Progenitor cell of endocrine pancreas (in vitro differentiated cells): ENCODE data around the gene NUDT13. TPM values are rescaled to one million over a fixed set of nuclear protein-coding genes. Genes with fewer than 3 reads are reported as not detected.

Experiments used
- DNase-seq: peaks from one replicate; pipeline ENCODE4 v3.0.0; 2021; ENCODE audit warnings: low spot score; ENCODE audit not compliant: unreplicated experiment
- H3K27ac Mint-ChIP-seq: 2 replicates; pipeline ENCODE4 v1.8.0; 2021; ENCODE audit warnings: mild to moderate bottlenecking, moderate library complexity, mixed read lengths
- H3K27me3 Mint-ChIP-seq: 2 replicates; pipeline ENCODE4 v1.8.0; 2021; ENCODE audit warnings: mixed read lengths
- H3K36me3 Mint-ChIP-seq: 2 replicates; pipeline ENCODE4 v1.8.0; 2022; ENCODE audit warnings: mixed read lengths; ENCODE audit not compliant: insufficient read depth
- H3K4me1 Mint-ChIP-seq: 2 replicates; pipeline ENCODE4 v1.8.0; 2021; ENCODE audit warnings: low read depth, mixed read lengths
- H3K4me3 Mint-ChIP-seq: 2 replicates; pipeline ENCODE4 v1.8.0; 2021; ENCODE audit warnings: low read depth, mild to moderate bottlenecking, moderate library complexity, mixed read lengths
- H3K9me3 Mint-ChIP-seq: 2 replicates; pipeline ENCODE4 v1.8.0; 2021; ENCODE audit warnings: low read depth, mixed read lengths
- total RNA-seq: library from RNA; stranded (reverse); gene quantifications from 2 replicates; pipeline ENCODE4 v1.2.1, GENCODE V29; 2021
- TF ChIP-seq, protein P1 (sequence below): fragments of 200-600 bp; sonication (generic); IDR thresholded peaks from one replicate; pipeline ENCODE4 v1.5.0; 2021; ENCODE audit warnings: antibody characterized with exemption, mild to moderate bottlenecking; ENCODE audit not compliant: unreplicated experiment

NUDT13 gene
- total RNA-seq, 1 donor from 2014 or later, result 3.7 TPM

DNA sequence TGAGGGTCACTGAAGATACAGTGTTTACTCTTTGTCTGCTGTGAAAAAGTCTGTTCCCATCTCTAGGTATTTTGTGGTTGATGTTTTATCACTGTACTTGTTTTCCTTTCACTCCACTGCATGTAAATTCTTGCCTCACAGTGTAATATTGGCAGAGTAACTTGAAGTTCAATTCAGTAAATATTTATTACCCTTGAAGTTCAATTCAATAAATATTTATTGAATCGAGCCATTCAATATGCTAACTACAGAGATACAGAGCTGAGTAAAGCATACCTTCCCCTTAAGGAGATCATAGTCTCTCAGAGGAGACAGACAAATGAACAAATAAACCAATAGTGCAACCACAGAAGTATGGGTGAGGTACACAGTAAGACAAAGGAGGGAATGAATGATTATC, 9.2 kb downstream of the NUDT13 start:
- TF ChIP-seq, protein P1, sequence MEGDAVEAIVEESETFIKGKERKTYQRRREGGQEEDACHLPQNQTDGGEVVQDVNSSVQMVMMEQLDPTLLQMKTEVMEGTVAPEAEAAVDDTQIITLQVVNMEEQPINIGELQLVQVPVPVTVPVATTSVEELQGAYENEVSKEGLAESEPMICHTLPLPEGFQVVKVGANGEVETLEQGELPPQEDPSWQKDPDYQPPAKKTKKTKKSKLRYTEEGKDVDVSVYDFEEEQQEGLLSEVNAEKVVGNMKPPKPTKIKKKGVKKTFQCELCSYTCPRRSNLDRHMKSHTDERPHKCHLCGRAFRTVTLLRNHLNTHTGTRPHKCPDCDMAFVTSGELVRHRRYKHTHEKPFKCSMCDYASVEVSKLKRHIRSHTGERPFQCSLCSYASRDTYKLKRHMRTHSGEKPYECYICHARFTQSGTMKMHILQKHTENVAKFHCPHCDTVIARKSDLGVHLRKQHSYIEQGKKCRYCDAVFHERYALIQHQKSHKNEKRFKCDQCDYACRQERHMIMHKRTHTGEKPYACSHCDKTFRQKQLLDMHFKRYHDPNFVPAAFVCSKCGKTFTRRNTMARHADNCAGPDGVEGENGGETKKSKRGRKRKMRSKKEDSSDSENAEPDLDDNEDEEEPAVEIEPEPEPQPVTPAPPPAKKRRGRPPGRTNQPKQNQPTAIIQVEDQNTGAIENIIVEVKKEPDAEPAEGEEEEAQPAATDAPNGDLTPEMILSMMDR, result no peak
- DNase-seq, result no peak
- H3K27ac Mint-ChIP-seq, result no peak overlapping the region
- H3K4me1 Mint-ChIP-seq, result peaks cover 9% of the 10 kb centered on the region
- H3K4me3 Mint-ChIP-seq, result no peak overlapping the region
- no peaks in the 10 kb centered on the region for H3K9me3 Mint-ChIP-seq
- H3K36me3 Mint-ChIP-seq, result peaks cover 5% of the 10 kb centered on the region
- H3K27me3 Mint-ChIP-seq, result no peaks in the 10 kb centered on the region

DNA sequence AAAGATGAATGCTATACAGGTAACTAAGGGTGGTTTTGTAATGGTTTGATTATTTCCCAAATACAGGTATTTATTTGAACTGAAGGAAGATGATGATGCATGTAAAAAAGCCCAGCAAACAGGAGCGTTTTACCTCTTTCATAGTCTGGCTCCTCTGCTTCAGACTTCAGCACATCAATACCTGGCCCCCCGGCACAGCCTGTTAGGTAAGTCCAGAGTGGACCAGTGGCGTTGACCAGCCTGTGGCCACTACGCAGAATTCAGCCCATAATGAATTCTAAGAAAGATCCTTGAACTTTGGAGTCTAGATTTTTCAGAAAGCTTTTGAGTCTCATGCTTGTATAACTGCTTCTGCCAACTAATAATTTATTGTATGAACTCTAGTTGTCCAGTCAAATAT, 9.7 kb downstream of the NUDT13 start:
- H3K4me3 Mint-ChIP-seq, result no peak overlapping the region
- H3K36me3 Mint-ChIP-seq, result peaks cover 5% of the 10 kb centered on the region
- peaks cover 9% of the 10 kb centered on the region for H3K4me1 Mint-ChIP-seq
- no peaks in the 10 kb centered on the region for H3K9me3 Mint-ChIP-seq
- no peak for DNase-seq
- TF ChIP-seq, protein P1, result no peak
- no peaks in the 10 kb centered on the region for H3K27me3 Mint-ChIP-seq
- no peak overlapping the region for H3K27ac Mint-ChIP-seq

DNA sequence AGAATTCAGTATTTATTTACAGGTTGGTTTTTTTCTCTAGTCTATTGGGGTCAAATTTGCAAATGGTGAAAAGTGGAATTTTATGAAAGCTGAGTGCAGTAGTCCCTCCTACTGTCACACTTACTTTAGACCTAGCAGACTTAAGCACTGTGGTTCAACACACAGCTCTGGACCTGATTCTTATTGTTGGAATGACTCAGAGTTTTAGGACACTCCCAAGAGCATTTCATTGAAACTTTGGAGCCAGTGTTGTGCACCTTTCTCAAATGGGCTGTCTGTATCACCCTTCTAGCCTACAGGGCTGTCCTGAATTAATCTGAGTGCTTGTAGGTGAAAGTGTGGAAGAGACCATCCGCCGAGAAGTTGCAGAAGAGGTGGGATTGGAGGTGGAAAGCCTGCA, 16.1 kb downstream of the NUDT13 start:
- H3K9me3 Mint-ChIP-seq, result no peaks in the 10 kb centered on the region
- no peak for DNase-seq
- no peak overlapping the region for H3K27ac Mint-ChIP-seq
- TF ChIP-seq, protein P1, result no peak
- no peak overlapping the region for H3K4me3 Mint-ChIP-seq
- no peaks in the 10 kb centered on the region for H3K4me1 Mint-ChIP-seq
- H3K27me3 Mint-ChIP-seq, result no peaks in the 10 kb centered on the region
- H3K36me3 Mint-ChIP-seq, result peaks cover 21% of the 10 kb centered on the region

DNA sequence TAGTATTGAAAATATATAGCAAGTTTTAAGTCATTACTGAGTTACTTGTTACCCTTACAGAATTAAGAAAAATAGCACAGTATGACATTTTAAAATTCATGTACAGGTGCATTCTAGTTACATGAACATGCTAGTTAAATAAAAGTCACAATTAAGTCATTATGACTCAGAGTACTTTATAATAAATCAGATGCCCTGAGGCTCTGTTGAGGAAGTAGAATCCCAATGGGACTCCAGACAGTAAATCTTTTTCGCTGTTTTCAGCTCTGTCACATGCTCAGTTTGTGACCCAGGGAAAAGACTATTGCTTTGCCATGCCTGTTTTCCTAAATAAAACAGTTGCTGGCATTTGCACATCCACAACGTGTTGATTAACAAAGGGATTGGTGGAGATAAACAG, 21.0 kb downstream of the NUDT13 start:
- Mint-ChIP-seq H3K27ac (no peak overlapping the region), H3K9me3 (no peaks in the 10 kb centered on the region), H3K4me3 (no peak overlapping the region), H3K4me1 (no peaks in the 10 kb centered on the region), H3K36me3 (peaks cover 25% of the 10 kb centered on the region), H3K27me3 (no peaks in the 10 kb centered on the region)
- no peak for DNase-seq
- TF ChIP-seq, protein P1, result no peak

DNA sequence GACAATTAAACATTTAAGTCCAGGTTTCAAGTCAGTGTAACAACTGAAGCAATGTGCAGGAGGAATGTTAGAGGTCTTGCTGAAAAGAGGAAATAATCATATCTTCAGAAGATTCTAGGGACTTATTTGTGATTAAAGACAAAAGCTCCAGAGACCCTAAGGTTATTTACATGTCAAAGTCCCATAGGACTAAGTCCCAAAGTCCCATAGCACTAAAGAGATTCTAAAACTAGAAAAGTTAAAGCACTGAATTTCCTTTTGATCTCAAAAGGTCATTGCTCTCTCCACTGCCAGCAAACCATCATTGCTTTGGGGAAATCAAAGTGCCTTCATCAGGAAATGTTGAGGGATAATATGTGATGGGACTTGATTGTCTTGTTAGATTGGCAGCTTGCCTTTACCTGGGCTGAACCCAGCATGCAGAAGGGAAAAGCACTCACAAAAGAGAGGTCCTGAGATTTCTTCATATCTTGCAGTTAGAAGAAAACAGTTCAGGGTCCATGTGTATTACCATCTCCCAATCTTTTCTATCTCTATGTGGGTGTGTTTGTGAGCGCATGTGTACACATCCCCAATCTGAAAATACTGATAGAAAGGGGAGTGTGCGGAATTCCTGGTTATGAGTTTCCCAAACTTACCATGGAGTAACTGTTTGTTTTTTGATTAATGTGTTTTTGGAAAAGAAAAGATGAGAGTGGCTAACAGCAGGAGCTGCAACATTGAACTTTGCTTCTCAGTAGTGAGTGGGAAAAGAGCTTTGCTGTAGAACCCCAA, 21.8 kb downstream of the NUDT13 start:
- Mint-ChIP-seq H3K4me1 (no peaks in the 10 kb centered on the region), H3K36me3 (peaks cover 24% of the 10 kb centered on the region), H3K9me3 (no peaks in the 10 kb centered on the region), H3K27ac (no peak overlapping the region), H3K27me3 (no peaks in the 10 kb centered on the region), H3K4me3 (no peak overlapping the region)
- TF ChIP-seq, protein P1, result no peak
- no peak for DNase-seq
